ENCODE results near the gene SAMD11.

DNA sequence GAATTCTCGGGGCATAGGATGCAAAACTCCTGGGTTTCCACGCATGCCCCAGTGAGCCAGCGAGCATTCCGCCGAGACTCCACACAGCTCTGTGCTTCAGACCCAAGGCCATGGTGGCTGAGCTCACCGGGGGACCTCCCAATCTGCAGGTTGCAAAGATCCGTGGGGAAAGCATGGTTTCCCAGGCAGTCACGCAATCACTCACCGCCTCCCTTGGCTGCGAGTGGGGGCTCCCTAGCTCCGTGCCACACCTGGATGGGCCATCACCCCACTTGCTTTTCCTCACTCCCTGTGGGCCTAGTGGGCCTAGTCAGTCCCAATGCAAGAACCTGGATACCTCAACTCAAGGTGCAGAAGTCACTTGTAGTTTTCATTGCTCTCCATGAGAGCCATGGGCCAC, 37.0 kb upstream of the SAMD11 start:
- TF ChIP-seq TOE1 (CRISPR knock-in tag; IDR thresholded peaks at IDR 0.05) (no peak), NCOA2 (CRISPR knock-in tag; IDR thresholded peaks at IDR 0.05) (no peak)
- TF ChIP-seq, protein P1, sequence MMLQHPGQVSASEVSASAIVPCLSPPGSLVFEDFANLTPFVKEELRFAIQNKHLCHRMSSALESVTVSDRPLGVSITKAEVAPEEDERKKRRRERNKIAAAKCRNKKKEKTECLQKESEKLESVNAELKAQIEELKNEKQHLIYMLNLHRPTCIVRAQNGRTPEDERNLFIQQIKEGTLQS (CRISPR knock-in tag; IDR thresholded peaks at IDR 0.05): no peak
- TF ChIP-seq, protein P2, sequence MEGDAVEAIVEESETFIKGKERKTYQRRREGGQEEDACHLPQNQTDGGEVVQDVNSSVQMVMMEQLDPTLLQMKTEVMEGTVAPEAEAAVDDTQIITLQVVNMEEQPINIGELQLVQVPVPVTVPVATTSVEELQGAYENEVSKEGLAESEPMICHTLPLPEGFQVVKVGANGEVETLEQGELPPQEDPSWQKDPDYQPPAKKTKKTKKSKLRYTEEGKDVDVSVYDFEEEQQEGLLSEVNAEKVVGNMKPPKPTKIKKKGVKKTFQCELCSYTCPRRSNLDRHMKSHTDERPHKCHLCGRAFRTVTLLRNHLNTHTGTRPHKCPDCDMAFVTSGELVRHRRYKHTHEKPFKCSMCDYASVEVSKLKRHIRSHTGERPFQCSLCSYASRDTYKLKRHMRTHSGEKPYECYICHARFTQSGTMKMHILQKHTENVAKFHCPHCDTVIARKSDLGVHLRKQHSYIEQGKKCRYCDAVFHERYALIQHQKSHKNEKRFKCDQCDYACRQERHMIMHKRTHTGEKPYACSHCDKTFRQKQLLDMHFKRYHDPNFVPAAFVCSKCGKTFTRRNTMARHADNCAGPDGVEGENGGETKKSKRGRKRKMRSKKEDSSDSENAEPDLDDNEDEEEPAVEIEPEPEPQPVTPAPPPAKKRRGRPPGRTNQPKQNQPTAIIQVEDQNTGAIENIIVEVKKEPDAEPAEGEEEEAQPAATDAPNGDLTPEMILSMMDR (CRISPR knock-in tag; IDR thresholded peaks at IDR 0.05): no peak

Measured in HepG2 (cell line).